CD14-positive monocyte (primary cell): Measurements from ENCODE around the gene FOXRED2. TPM values are rescaled to one million over a fixed set of nuclear protein-coding genes. Genes with fewer than 3 reads are reported as not detected.

ENCODE experiments used
- DNase-seq, 3 donors: peaks; one replicate each; pipeline ENCODE4 v3.0.0-alpha.2; 2011 to 2022
- H2AFZ ChIP-seq: 2 replicates; pipeline ENCODE4 v1.6.0; 2012; ENCODE audit warnings: mild to moderate bottlenecking, low read depth, low read length, inconsistent platforms; ENCODE audit not compliant: insufficient read depth, poor library complexity, severe bottlenecking
- H3K27ac ChIP-seq, 2 donors: 1 replicate in 1 of 2; 2 replicates in 1 of 2; pipeline ENCODE4 v1.5.1; 2012 to 2013; ENCODE audit warnings: low read length in 2 of 2, control low read depth in 1 of 2, inconsistent platforms in 1 of 2, low read depth in 1 of 2, mild to moderate bottlenecking in 1 of 2
- H3K27me3 ChIP-seq, 2 donors: one replicate each; pipeline versions ENCODE4 v1.6.0 to v1.6.1; 2011 to 2013; ENCODE audit warnings: low read length in 2 of 2; ENCODE audit not compliant: control insufficient read depth in 2 of 2, insufficient read depth in 2 of 2
- H3K36me3 ChIP-seq, 2 donors: replicated peaks in 1 of 2; 1 replicate in 1 of 2; 2 replicates in 1 of 2; pipeline versions ENCODE4 v1.5.1 to v1.6.1; 2012 to 2013; ENCODE audit warnings: low read length in 2 of 2, control low read depth in 1 of 2, inconsistent platforms in 1 of 2, mild to moderate bottlenecking in 1 of 2; ENCODE audit not compliant: insufficient read depth in 2 of 2, control insufficient read depth in 1 of 2
- H3K4me1 ChIP-seq, 2 donors: 1 replicate in 1 of 2; 2 replicates in 1 of 2; pipeline versions ENCODE4 v1.5.1 to v1.6.1; 2012 to 2013; ENCODE audit warnings: low read length in 2 of 2, control low read depth in 1 of 2, inconsistent platforms in 1 of 2, mild to moderate bottlenecking in 1 of 2, moderate library complexity in 1 of 2; ENCODE audit not compliant: insufficient read depth in 2 of 2, control insufficient read depth in 1 of 2
- H3K4me2 ChIP-seq: replicated peaks from 2 replicates; pipeline ENCODE3; 2012; ENCODE audit warnings: low read length, moderate library complexity, mild to moderate bottlenecking; ENCODE audit not compliant: poor library complexity, severe bottlenecking; ENCODE audit errors: extremely low read depth
- H3K4me3 ChIP-seq, 3 experiments: fragments of 200-600 bp in 1 of 3; sonication (generic) in 1 of 3; replicated peaks in 1 of 3; 1 replicate in 2 of 3; 2 replicates in 1 of 3; pipeline ENCODE4 v1.5.1; 2011 to 2013; ENCODE audit warnings: low read length in 3 of 3, mild to moderate bottlenecking in 3 of 3, control low read depth in 2 of 3, low read depth in 2 of 3, inconsistent platforms in 1 of 3, moderate library complexity in 1 of 3
- H3K79me2 ChIP-seq: 2 replicates; pipeline ENCODE4 v1.6.0; 2012; ENCODE audit warnings: mild to moderate bottlenecking, control low read depth, inconsistent platforms, low read length, moderate library complexity; ENCODE audit not compliant: insufficient read depth
- H3K9ac ChIP-seq: 2 replicates; pipeline ENCODE4 v1.6.0; 2017; ENCODE audit warnings: low read length, mild to moderate bottlenecking; ENCODE audit not compliant: insufficient read depth, poor library complexity, severe bottlenecking
- H3K9me3 ChIP-seq, 2 donors: replicated peaks in 1 of 2; 1 replicate in 1 of 2; 2 replicates in 1 of 2; pipeline versions ENCODE4 v1.5.1 to v1.6.1; 2012 to 2013; ENCODE audit warnings: low read length in 2 of 2, control low read depth in 1 of 2; ENCODE audit not compliant: control insufficient read depth in 1 of 2, insufficient read depth in 1 of 2
- H4K20me1 ChIP-seq: 2 replicates; pipeline ENCODE4 v1.6.0; 2012; ENCODE audit warnings: mild to moderate bottlenecking, low read length, control low read depth, moderate library complexity; ENCODE audit not compliant: insufficient read depth
- H3K27ac Mint-ChIP-seq, 7 donors: one replicate each; pipeline ENCODE4 v1.8.0; 2020; ENCODE audit warnings: mild to moderate bottlenecking in 7 of 7, mixed read lengths in 7 of 7, moderate library complexity in 6 of 7, inconsistent platforms in 2 of 7
- H3K27me3 Mint-ChIP-seq, 3 donors: one replicate each; pipeline ENCODE4 v1.8.0; 2021 to 2022; ENCODE audit warnings: low read depth in 3 of 3, mild to moderate bottlenecking in 3 of 3, mixed read lengths in 3 of 3, moderate library complexity in 3 of 3, inconsistent platforms in 1 of 3
- H3K36me3 Mint-ChIP-seq, 2 donors: one replicate each; pipeline ENCODE4 v1.8.0; 2020; ENCODE audit warnings: mixed read lengths in 2 of 2, inconsistent platforms in 1 of 2, mild to moderate bottlenecking in 1 of 2
- H3K4me1 Mint-ChIP-seq: one replicate; pipeline ENCODE4 v1.8.0; 2020; ENCODE audit warnings: mild to moderate bottlenecking, mixed read lengths
- H3K4me3 Mint-ChIP-seq, 2 donors: one replicate each; pipeline ENCODE4 v1.8.0; 2020; ENCODE audit warnings: mild to moderate bottlenecking in 2 of 2, mixed read lengths in 2 of 2, moderate library complexity in 1 of 2
- H3K9me3 Mint-ChIP-seq, 7 donors: one replicate each; pipeline ENCODE4 v1.8.0; 2020 to 2022; ENCODE audit warnings: mixed read lengths in 7 of 7, mild to moderate bottlenecking in 6 of 7, moderate library complexity in 6 of 7, inconsistent platforms in 2 of 7
- WGBS: methylation state at CpG from one replicate; pipeline ENCODE4 v1.1.5; 2013; ENCODE audit warnings: missing lambda C conversion rate; ENCODE audit not compliant: insufficient coverage; 5-methylcytosine and 5-hydroxymethylcytosine counted together
- intact Hi-C, 2 donors: fragments of 100-400 bp; cut with micrococcal nuclease; formaldehyde crosslinking; loops; one replicate each; pipeline versions ENCODE4 v1.15.0 to v1.15.1; 2023
- polyA plus RNA-seq, 3 donors: library from polyadenylated mRNA; depleted of rRNA in 1 of 3; unstranded in 2 of 3; stranded (reverse) in 1 of 3; fragments of 300-500 nt in 2 of 3; fragments of >200 nt in 1 of 3; fragmentation: Illumina TruSeq in 2 of 3; gene quantifications; 1 replicate in 2 of 3; 2 replicates in 1 of 3; pipeline ENCODE4 v1.2.3, GENCODE V29; 2012 to 2021
- TF ChIP-seq, protein P1 (sequence below): fragments of 200-600 bp; IDR thresholded peaks from one replicate; pipeline ENCODE4 v1.8.0; 2022; ENCODE audit warnings: antibody characterized with exemption, mild to moderate bottlenecking

FOXRED2 gene
- polyA plus RNA-seq, 3 donors: 1.5 to 2.0 (median 1.9) TPM

DNA sequence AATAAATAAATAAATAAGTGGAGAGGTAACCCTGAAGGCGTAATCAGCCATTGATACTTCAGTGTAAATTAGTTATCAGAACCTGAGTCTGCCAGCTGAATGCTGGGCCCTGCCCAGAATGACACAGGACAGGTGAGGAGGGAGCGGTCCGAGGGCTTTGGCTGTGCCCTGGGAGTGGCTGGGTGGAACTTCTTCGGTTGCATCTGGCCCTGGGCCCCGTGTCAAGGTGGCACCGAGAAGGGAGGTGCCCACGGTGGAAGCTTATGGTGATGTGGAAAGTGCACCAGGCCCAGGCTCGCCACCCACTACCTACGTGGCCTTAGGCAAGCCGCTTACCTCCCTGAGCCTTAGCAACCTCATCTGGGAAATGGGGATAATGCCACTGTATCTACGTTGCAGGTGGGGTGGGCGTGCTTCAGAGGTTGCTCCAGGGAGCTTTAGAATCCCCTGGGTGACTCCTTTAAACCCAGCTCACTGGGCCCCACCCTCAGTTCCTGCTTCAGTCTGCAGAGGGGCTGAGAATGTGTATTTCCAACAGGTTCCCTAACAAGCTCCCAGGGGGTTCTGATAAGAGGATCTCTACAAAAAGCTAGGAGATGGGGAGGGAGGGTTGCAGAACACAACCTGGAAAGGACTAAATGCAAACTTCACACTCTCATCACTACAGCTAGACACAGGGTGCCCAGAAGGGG is 64.2 kb downstream of the FOXRED2 start:
- Histone ChIP-seq H3K27ac (no peak overlapping the region), H3K36me3 (no peaks in the 10 kb centered on the region), H4K20me1 (no peaks in the 10 kb centered on the region), H3K4me1 (peaks cover 45 to 61% of the 10 kb centered on the region in 2 donors), H3K4me3 (no peak overlapping the region), H3K27me3 (no peaks in the 10 kb centered on the region), H3K4me2 (no peak overlapping the region), H3K9me3 (no peaks in the 10 kb centered on the region), H2AFZ (no peak overlapping the region), H3K79me2 (no peaks in the 10 kb centered on the region), H3K9ac (no peak overlapping the region)
- TF ChIP-seq, protein P1, sequence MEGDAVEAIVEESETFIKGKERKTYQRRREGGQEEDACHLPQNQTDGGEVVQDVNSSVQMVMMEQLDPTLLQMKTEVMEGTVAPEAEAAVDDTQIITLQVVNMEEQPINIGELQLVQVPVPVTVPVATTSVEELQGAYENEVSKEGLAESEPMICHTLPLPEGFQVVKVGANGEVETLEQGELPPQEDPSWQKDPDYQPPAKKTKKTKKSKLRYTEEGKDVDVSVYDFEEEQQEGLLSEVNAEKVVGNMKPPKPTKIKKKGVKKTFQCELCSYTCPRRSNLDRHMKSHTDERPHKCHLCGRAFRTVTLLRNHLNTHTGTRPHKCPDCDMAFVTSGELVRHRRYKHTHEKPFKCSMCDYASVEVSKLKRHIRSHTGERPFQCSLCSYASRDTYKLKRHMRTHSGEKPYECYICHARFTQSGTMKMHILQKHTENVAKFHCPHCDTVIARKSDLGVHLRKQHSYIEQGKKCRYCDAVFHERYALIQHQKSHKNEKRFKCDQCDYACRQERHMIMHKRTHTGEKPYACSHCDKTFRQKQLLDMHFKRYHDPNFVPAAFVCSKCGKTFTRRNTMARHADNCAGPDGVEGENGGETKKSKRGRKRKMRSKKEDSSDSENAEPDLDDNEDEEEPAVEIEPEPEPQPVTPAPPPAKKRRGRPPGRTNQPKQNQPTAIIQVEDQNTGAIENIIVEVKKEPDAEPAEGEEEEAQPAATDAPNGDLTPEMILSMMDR: no peak
- DNase-seq: no peak
- H3K9me3 Mint-ChIP-seq: peaks cover 0 to 2% (median 0%) of the 10 kb centered on the region in 7 donors
- no peak overlapping the region for H3K27ac Mint-ChIP-seq
- H3K4me3 Mint-ChIP-seq: no peak overlapping the region
- peaks cover 0 to 8% of the 10 kb centered on the region in 2 donors for H3K36me3 Mint-ChIP-seq
- H3K27me3 Mint-ChIP-seq: no peaks in the 10 kb centered on the region
- intact Hi-C loops: no loop called here
- peaks cover 53% of the 10 kb centered on the region for H3K4me1 Mint-ChIP-seq
- WGBS: 95% methylated on average over 10 of the region's 12 CpGs

DNA sequence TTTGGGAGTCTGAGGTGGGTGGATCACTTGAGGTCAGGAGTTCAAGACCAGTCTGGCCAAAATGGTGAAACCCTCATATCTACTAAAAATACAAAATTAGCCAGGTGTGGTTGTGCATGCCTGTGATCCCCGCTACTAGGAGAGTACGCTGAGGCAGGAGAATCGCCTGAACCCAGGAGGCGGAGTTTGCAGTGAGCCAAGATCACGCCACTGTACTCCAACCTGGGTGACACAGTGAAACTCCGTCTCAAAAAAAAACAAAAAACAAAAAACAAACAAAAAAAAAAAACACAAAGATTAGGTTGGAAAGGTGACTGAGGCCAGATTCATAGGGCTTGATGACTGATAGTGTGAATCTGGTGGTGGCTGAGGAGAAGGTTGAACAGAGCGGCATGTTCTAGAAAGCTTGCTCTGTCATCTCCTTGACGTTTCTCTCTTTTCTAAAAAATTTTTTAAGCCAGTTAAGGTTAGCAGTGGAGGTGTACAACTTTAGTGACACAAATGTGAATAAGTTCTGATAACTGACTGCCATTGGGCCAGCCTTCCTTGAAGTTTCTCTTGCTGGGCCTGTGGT is 66.3 kb downstream of the FOXRED2 start:
- Histone ChIP-seq H3K9ac (no peak overlapping the region), H3K4me2 (no peak overlapping the region), H3K79me2 (no peaks in the 10 kb centered on the region), H3K27ac (no peak overlapping the region), H3K4me1 (peaks cover 38 to 52% of the 10 kb centered on the region in 2 donors), H3K9me3 (no peaks in the 10 kb centered on the region), H3K4me3 (no peak overlapping the region), H3K36me3 (no peaks in the 10 kb centered on the region), H3K27me3 (no peaks in the 10 kb centered on the region), H2AFZ (no peak overlapping the region), H4K20me1 (no peaks in the 10 kb centered on the region)
- DNase-seq: no peak
- Mint-ChIP-seq H3K9me3 (no peaks in the 10 kb centered on the region), H3K4me1 (peaks cover 50% of the 10 kb centered on the region), H3K4me3 (no peak overlapping the region), H3K27me3 (peaks cover 0 to 5% (median 4%) of the 10 kb centered on the region in 3 donors), H3K27ac (no peak overlapping the region), H3K36me3 (peaks cover 2 to 3% of the 10 kb centered on the region in 2 donors)
- intact Hi-C loops: no loop called here
- WGBS: no CpG with 5 or more reads among the region's 8 CpGs
- TF ChIP-seq, protein P1: no peak
